HG02759 (cell line): ENCODE data around the gene PNMA5.
A peak's percentile ranks its signal among the peaks of the same experiment; 100 is the strongest.

Source experiments
- ATAC-seq: cut with Tn5 transposase; IDR thresholded peaks from one replicate; pipeline ENCODE4 v1.9.1; 2021; ENCODE audit warnings: mild to moderate bottlenecking, moderate library complexity; ENCODE audit not compliant: unreplicated experiment

Gene PNMA5

DNA sequence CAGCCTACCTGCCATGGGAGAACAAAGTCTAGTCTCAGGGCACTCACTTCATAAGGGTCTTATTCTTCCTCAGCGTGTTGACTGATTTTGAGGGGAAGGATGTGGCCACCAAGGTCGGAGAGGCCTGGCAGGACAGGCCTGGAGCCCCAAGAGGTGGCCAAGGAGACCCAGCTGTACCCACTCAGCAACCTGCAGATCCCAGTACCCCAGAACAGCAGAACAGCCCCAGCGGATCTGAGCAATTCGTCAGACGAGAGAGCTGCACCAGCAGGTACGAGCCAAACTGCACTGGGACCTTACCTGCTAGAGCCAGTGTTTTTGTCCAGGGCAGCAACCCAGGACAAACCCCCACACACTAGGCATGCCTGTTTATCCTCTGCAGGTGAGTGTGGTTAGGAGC is 34.3 kb downstream of the PNMA5 start:
- ATAC-seq: no peak

DNA sequence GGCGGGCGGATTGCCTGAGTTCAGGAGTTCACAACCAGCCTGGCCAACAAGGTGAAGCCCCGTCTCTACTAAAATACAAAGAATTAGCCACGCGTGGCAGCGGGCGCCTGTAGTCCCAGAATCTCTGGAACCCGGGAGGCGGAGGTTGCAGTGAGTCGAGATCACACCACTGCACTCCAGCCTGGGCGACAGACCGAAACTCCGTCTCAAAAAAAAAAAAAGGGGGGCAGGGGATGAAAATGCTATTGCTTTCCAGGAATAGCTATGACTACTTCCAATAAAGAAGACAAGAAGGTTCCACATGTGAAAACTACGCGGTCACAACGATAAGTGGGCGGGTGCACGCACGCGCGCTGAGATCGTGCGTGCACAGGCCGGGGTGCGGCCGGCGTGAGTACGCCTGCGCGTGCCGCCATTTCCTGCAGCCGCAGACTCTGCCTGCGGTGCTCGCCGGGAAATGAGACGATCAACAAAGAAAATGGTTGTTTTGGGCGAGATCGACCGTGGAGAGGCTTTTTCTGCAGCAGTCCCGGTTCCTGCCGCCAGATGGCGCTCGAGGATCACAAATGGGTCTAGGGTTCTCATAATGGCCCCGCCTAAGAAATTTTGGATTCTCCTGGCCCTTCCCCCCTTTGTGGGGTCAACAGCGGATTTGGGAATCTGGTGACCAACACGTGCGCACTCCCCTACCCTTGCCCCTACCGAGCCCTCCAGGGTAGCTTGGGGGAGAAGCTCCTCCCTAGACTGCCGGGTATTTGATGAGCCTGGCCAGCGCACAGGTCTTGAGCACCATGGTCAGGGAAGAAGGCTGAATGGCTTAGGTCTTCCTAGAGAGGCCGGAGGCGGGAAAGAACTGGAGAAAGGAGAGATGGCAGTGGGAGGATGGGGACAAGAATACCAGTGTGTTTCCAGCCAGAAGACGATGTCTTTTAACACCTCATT is 35.1 kb downstream of the PNMA5 start:
- peak; percentile 99 for ATAC-seq

DNA sequence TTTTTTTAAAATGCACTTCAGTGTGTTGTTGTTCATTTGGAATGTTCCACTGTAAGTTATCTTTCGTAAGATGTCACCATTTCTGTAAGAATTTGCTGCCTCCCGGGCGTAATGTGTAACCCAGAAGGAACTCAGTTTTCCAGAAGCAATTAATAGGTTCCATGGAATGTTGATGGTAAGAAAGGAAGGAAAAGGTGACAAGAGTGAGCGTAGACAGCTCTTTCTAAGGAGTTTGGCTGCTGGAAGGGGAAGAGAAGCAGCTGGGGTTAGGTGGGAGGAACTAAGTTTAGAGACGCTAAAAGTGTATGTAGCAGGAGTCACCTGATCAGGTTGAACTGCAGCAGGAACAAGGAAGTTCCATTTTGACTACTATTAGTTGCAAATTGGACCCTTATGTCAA is 35.9 kb downstream of the PNMA5 start:
- ATAC-seq: no peak

DNA sequence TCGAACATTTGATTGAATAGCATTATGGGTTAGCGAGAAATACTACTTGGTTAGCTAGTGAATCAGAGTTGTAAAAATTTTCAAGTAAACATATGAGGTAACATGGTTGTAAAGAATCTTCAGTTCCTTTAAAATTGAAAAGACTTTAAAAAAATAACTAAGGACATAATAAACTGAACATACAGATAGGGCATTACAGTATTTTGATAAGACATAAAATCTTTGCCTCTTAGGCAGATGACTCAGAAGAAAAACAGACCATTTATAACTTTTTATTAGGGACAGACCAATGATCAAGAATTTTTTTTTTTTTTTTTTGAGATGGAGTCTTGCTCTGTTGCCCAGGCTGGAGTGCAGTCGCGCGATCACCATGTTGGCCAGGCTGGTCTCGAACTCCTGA is 43.1 kb downstream of the PNMA5 start:
- ATAC-seq: no peak

DNA sequence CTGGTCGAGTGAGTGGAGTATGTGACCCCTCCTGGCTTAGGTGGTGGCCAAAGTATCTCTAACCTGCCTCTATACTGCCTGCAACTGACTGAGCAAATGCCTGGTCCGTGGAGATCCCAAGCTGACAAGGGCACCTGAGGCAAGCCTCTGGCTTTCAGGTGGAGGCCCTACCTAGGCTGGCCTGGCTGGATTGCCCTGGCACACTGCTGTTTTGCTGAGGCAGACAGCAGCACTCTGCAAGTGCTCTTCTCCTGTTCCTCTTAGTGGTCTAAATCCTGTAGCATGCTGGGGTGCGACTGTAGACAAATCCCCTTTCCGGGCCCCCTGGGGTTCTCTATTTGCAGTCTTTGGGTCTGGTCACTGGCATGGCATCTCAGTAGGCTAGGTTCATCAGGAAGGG is 44.8 kb downstream of the PNMA5 start:
- no peak for ATAC-seq

DNA sequence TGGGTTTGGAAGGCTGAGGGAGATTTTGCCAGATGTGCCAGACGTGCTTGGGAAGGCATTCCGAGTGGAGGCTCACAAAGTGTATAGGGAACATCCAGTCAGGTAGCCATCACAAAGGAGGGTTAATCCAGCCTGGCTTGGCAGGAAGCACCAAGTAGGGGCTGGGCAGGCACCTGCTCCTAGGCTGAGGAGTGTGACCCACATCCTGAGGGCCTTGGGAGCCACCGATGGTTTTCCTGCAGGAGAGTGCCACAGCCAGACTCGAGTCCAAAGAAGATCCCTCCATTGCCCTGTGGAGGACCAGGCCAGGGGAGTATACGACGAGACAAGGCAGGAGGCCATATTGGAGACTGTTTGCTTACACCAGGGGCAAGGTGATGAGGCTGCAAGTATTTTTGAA is 47.2 kb downstream of the PNMA5 start:
- no peak for ATAC-seq

DNA sequence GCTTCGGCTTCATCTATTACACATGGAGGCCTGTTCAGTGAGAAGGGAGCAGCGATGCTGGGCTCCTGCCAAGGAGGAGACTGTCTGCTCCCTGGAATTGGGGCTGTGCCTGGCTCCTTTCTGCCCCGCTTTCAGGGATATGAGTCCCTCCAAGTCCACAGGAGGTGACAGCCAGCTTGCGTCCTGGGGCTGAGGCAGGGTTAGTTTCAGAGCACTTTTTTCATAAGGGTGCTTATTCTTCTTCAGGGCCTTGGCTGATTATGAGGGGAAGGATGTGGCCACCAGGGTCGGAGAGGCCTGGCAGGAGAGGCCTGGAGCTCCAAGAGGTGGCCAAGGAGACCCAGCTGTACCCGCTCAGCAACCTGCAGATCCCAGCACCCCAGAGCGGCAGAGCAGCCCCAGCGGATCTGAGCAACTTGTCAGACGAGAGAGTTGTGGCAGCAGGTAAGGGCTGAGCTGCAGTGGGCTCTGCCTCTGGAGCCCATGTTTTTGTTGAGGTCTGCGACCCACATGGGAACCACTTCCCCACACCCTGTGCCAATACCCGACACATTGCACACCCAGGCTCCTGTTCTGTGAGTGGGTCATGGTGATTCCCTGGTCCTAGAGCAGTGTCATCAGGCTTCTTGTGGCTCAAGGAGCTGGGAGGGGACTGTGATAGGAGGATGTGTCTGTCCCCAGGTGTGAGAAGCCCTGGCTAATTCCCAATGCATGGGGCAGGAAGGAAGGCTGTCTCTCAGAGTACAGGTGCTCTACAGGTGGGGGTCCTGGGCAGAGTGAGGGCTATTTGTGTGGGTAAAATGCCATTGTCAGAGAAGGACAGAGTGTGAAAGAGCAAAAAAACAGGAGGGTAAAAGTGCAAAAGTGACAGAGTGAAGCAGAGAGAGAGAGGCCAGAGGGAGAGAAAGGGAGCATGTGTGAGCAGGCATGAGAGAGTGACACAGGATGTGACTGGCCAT is 48.6 kb downstream of the PNMA5 start:
- ATAC-seq: no peak

DNA sequence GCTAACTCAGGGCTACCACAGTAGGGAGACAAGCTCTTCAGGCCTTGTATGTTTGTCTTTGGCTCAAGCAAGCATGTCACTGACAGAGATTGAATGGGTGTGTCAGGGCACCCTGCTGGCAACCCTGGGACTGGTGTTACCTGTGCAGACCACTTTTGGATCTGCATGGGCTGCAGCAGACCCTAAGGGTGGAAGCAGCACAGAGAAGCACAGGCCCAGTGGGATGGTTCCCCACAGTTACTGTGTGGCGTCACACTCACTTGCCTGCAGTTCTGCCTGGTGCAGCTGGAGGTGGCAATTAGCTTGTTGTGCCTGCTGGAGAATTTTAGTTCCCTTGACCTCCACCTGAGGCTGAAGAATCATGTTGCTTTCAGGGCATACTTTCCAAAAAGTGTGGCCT is 50.1 kb downstream of the PNMA5 start:
- ATAC-seq: no peak

DNA sequence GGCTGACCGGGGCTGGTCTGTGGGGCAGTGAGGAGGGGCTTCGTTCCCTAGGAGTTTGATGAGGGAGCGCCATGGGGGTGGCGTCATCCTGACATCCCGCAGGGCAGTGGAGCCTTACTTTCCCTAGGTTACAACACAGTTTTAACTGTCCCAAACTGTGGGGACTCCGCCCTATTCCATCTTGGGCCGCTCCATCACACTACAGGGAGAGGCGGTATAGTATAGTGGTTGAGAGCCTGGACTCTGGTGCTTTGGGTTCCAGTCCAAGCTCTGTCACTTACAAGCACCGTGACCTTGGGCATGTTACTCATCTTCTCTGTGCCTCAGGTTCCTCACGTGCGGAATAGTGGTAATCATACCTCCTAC is 51.9 kb downstream of the PNMA5 start:
- ATAC-seq: no peak

DNA sequence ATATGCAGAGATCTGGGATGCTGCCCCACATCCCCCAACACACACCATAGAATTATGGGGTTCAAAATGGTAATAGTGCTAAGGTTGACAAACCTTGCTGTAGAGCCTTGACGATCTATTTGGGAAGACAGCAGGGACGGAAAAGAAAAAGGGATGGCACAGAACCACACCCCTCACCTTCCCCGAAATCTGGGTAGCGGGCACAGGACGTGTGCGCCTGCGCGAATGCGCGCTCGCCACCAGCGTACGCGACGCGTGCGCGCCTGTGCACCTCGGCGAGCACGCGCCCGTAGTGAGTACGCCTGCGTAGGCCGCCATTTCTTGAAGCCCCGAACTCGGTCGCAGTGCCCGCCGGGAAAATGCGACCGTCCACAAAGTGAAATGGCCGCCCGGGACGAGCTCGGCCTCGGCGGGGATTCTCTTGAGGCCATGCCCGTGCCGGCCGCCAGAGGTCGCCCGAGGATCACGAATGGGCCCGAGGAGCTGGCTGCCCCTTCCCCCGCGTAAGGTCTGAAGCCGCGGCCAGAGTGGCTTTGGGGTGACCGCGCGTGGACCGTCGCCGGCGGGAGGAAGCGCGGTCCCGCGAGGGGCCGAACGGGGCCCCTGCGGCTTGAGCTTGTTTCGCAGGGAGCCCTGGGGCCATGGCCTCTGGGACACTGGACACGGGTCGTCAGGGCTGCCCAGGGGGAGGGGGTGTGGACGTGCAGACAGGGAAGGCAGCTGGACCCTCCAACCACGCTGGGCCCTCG is 52.4 kb downstream of the PNMA5 start:
- peak; percentile 92 for ATAC-seq
